Ectodermal cell (in vitro differentiated cells): ENCODE results near the gene MB21D2.
"Not testable (repeated sequence)": the region's sequence is repeated elsewhere in the genome, so short reads cannot be mapped to it uniquely, and the experiment has no call there.

ENCODE experiments used
- H3K27ac ChIP-seq: 2 replicates; pipeline ENCODE4 v1.7.0; 2013; ENCODE audit warnings: mild to moderate bottlenecking, low read depth, low read length; ENCODE audit not compliant: insufficient read depth, poor library complexity, severe bottlenecking
- H3K27me3 ChIP-seq: 2 replicates; pipeline ENCODE4 v1.7.0; 2013; ENCODE audit warnings: mild to moderate bottlenecking, low read length; ENCODE audit not compliant: insufficient read depth, control insufficient read depth, poor library complexity, severe bottlenecking
- H3K36me3 ChIP-seq: one replicate; pipeline ENCODE4 v1.7.0; 2013; ENCODE audit warnings: low read length; ENCODE audit not compliant: control insufficient read depth, insufficient read depth
- H3K4me1 ChIP-seq: one replicate; pipeline ENCODE4 v1.7.0; 2013; ENCODE audit warnings: low read length; ENCODE audit not compliant: control insufficient read depth, insufficient read depth
- H3K4me3 ChIP-seq: 2 replicates; pipeline ENCODE4 v1.7.0; 2013; ENCODE audit warnings: low read depth, low read length, control low read depth; ENCODE audit not compliant: insufficient read depth
- H3K9me3 ChIP-seq: 2 replicates; pipeline ENCODE4 v1.7.0; 2013; ENCODE audit warnings: mild to moderate bottlenecking, low read length, moderate library complexity; ENCODE audit not compliant: control insufficient read depth
- WGBS, 2 experiments: methylation state at CpG; one replicate each; pipeline ENCODE4 v1.1.7; 2013; ENCODE audit warnings: missing lambda C conversion rate in 2 of 2; 5-methylcytosine and 5-hydroxymethylcytosine counted together

Gene MB21D2

DNA sequence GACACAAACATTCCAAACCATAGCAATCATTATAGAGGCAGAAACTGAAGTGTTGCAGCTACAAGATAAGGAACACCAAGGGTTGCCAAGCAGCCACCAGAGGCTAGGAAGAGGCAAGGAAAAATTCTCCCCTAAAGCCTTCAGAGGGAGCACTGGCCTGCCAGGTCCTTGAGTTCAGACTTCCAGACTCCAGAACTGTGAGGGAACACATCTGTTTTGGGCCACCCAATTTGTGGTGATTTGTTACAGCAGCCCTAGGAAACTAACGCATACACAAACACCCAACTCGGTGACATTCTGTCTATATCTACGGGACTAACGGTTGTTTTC lies 54.6 kb downstream of the MB21D2 start:
- Histone ChIP-seq H3K27ac (no peak overlapping the region), H3K4me1 (peaks cover 3% of the 10 kb centered on the region), H3K9me3 (no peaks in the 10 kb centered on the region), H3K36me3 (no peaks in the 10 kb centered on the region), H3K4me3 (no peak overlapping the region), H3K27me3 (no peaks in the 10 kb centered on the region)
- 98 to 100% methylated on average over 4 of the region's 4 CpGs for WGBS, 2 experiments

DNA sequence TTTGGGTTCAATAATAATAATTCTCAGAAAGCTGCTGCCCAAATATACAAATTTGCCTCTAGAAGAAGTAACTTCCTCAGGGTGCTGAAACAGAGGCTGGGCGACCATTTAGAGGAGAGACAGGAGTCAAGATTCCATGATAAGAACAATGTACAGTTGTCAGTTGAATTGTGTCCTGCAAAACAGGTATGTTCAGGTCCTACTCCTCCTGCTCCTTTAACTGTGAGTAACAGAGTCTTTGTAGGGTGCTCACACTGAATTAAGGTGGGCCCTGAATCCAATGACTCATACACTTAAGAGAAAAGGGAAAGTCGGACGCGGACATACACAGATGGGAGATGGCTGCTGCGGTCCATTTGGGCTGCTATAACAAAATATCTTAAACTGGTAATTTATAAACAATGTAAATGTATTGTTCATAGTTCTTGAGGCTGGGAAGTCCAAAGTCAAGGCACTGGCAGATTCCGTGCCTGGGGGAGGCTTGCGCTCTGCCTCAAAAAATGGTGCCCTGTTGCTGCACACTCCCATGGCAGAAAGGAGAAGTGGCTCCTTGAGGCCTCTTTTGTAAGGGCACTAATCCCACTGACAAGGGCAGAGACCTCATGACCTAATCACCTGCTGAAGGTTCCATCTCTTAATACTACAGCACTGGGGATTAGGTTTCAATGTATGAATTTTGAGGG lies 55.1 kb downstream of the MB21D2 start:
- H3K36me3 ChIP-seq: no peaks in the 10 kb centered on the region
- 97 to 98% methylated on average over 6 to 7 of the region's 7 CpGs for WGBS, 2 experiments
- no peak overlapping the region for H3K27ac ChIP-seq
- H3K4me3 ChIP-seq: no peak overlapping the region
- H3K27me3 ChIP-seq: no peaks in the 10 kb centered on the region
- no peaks in the 10 kb centered on the region for H3K9me3 ChIP-seq
- H3K4me1 ChIP-seq: no peaks in the 10 kb centered on the region

DNA sequence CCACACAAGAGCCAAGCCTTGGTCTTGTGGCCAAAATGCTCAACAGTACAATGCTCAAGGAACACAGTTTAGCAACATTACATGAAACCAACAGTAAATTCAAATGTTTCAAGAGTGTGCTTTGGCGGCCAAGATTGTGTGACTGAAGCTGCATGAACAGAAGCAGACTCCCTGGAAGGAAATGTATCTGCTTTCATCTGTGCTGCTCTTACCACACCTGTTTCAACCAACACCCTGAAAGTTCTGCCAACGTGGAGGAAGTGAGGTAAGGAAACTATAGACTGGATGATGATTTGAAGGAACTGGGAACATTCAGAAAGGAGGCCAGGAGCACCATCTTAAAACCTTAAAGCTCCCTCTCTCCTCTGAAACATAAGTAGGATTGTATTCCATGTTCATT lies 55.7 kb downstream of the MB21D2 start:
- 77 to 95% methylated on average over 1 to 2 of the region's 2 CpGs for WGBS, 2 experiments
- Histone ChIP-seq H3K9me3 (no peaks in the 10 kb centered on the region), H3K36me3 (no peaks in the 10 kb centered on the region), H3K4me3 (no peak overlapping the region), H3K27ac (no peak overlapping the region), H3K4me1 (no peaks in the 10 kb centered on the region), H3K27me3 (no peaks in the 10 kb centered on the region)

DNA sequence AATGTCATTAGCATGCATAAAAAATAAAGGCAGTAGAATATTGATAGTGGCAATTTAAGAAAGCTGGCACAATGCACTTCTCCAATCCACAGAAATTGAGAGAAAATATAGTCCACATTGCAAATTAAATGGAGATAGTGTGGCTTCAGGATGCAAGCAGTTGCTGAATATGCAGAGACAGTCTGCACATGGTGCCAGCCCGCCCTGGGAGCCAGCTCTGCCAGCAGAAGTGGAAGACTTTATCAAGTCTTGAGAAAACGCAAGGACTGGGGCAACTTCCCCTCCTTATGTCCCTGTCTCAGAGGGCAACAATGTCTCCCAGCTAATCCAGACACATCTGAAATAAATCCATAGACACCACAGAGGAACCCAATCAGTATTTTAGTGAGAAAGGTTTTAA lies 57.2 kb downstream of the MB21D2 start:
- Histone ChIP-seq H3K4me1 (no peaks in the 10 kb centered on the region), H3K9me3 (no peaks in the 10 kb centered on the region), H3K36me3 (no peaks in the 10 kb centered on the region), H3K27ac (no peak overlapping the region), H3K27me3 (no peaks in the 10 kb centered on the region), H3K4me3 (no peak overlapping the region)
- WGBS, 2 experiments: 91 to 93% methylated on average over 2 of the region's 2 CpGs

- H3K27ac ChIP-seq: no peak overlapping the region
- H3K36me3 ChIP-seq: no peaks in the 10 kb centered on the region
- H3K4me1 ChIP-seq: no peaks in the 10 kb centered on the region
- H3K9me3 ChIP-seq: no peaks in the 10 kb centered on the region
- H3K27me3 ChIP-seq: no peaks in the 10 kb centered on the region
- WGBS, 2 experiments: 92% methylated on average over 9 of the region's 9 CpGs
- no peak overlapping the region for H3K4me3 ChIP-seq
These were observed 58.6 kb downstream of the MB21D2 start for GRCh38 chr3:192858849-192859585.

DNA sequence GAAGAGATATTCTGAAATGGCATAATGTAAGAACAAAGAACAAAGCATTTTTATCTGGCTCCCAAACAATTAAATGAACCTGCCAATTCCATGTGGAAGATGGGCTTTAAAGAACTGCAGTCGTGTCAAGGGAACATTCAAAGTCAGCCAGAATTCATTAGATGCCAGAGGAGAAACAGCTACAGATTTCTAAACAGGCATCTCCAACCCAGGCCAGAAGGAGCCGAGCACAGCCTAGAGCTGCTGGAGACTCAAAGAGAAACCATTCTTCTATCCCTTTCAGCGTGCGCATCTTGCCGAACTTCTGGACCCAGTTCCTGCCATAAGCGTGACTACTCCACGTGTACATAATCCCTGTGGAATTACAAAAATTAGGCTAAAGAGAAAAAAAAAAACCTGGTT lies 60.4 kb downstream of the MB21D2 start:
- Histone ChIP-seq H3K4me3 (no peak overlapping the region), H3K9me3 (no peaks in the 10 kb centered on the region), H3K4me1 (no peaks in the 10 kb centered on the region), H3K36me3 (no peaks in the 10 kb centered on the region), H3K27ac (no peak overlapping the region), H3K27me3 (no peaks in the 10 kb centered on the region)
- WGBS, 2 experiments: 92 to 94% methylated on average over 7 of the region's 7 CpGs

GRCh38 chr3:192855434-192855833 lies 62.2 kb downstream of the MB21D2 start:
- Histone ChIP-seq H3K4me3 (no peak overlapping the region), H3K27ac (no peak overlapping the region), H3K36me3 (no peaks in the 10 kb centered on the region), H3K9me3 (no peaks in the 10 kb centered on the region), H3K4me1 (no peaks in the 10 kb centered on the region), H3K27me3 (no peaks in the 10 kb centered on the region)
- 85% methylated on average over 1 of the region's 1 CpG; no CpG with 5 or more reads in 1 of the 2 experiments for WGBS, 2 experiments

DNA sequence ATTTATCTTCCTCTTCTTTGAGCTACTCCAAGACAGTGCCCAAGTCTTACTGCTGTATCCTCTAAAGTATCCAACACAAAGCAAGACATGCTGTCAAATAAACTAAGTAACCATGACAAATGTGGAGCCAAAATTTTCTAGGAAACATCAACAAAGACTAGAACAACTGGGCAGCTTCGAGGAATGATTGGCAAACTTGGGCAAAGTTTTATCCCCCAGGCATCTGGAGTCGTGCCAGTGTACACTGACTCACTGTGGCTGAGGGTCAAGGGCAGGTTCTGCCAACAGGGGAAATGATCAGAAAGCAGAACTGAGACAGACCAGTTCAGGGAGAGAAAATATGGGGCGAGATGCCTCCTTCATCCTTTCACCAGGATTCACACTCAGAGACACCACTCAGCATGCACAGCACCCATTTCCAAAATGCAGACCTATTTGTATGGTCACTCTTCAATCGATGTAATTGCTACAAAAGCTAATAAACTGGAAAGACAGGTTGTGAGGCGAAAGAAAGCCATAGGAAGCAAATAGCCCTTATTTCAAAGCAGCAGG lies 65.8 kb downstream of the MB21D2 start:
- WGBS, 2 experiments: 92 to 94% methylated on average over 4 to 5 of the region's 5 CpGs
- no peaks in the 10 kb centered on the region for H3K4me1 ChIP-seq
- H3K9me3 ChIP-seq: no peaks in the 10 kb centered on the region
- H3K27ac ChIP-seq: no peak overlapping the region
- H3K36me3 ChIP-seq: no peaks in the 10 kb centered on the region
- H3K4me3 ChIP-seq: no peak overlapping the region
- no peaks in the 10 kb centered on the region for H3K27me3 ChIP-seq

- H3K36me3 ChIP-seq: no peaks in the 10 kb centered on the region
- no peaks in the 10 kb centered on the region for H3K27me3 ChIP-seq
- no peaks in the 10 kb centered on the region for H3K4me1 ChIP-seq
- H3K4me3 ChIP-seq: no peak overlapping the region
- 91 to 92% methylated on average over 14 of the region's 14 CpGs for WGBS, 2 experiments
- no peaks in the 10 kb centered on the region for H3K9me3 ChIP-seq
- H3K27ac ChIP-seq: no peak overlapping the region
These were observed 67.1 kb downstream of the MB21D2 start for GRCh38 chr3:192850451-192850981.

DNA sequence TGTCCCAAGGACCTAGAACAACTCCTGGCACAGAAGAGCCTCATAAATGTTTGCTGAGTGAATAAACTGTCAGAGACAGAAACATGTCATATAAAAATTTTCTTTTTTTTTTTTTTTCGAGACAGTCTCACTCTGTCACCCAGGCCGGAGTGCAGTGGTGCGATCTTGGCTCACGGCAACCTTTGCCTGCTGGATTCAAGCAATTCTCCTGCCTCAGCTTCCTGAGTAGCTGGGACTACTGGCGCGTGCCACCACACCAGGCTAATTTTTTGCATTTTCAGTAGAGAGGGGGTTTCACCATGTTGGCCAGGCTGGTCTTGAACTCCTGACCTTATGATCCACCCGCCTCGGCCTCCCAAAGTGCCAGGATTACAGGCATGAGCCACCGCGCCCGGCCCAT lies 67.8 kb downstream of the MB21D2 start:
- 89 to 95% methylated on average over 11 of the region's 11 CpGs for WGBS, 2 experiments
- H3K9me3 ChIP-seq, H3K27ac ChIP-seq, H3K4me1 ChIP-seq, H3K36me3 ChIP-seq, H3K4me3 ChIP-seq, H3K27me3 ChIP-seq: not testable (repeated sequence)
